Activated T-cell treated with anti-CD3 and anti-CD28 coated beads, Interleukin-2, amount 50 U/mL, for 72 hours (primary cell): ENCODE data around the gene UBAP1. TPM values are rescaled to one million over a fixed set of nuclear protein-coding genes. Genes with fewer than 3 reads are reported as not detected.
"Not testable (repeated sequence)": the region's sequence is repeated elsewhere in the genome, so short reads cannot be mapped to it uniquely, and the experiment has no call there.

Experiments used
- ATAC-seq, 2 donors: fragments of 150-1000 bp; cut with Tn5 transposase; replicated peaks in 1 of 2; 2 replicates each; pipeline ENCODE4 v1.10.0; 2021; ENCODE audit warnings: moderate library complexity in 2 of 2, mild to moderate bottlenecking in 1 of 2
- DNase-seq, 2 donors: peaks; one replicate each; pipeline ENCODE4 v3.0.0; 2021 to 2022; ENCODE audit warnings: mixed read lengths in 1 of 2
- H3K27ac Mint-ChIP-seq: one replicate; pipeline ENCODE4 v1.8.0; 2022; ENCODE audit warnings: mild to moderate bottlenecking, moderate library complexity, mixed read lengths
- H3K27me3 Mint-ChIP-seq: one replicate; pipeline ENCODE4 v1.8.0; 2022; ENCODE audit warnings: low read depth, mixed read lengths
- H3K36me3 Mint-ChIP-seq, 2 donors: one replicate each; pipeline ENCODE4 v1.8.0; 2022; ENCODE audit warnings: mixed read lengths in 2 of 2, mild to moderate bottlenecking in 1 of 2; ENCODE audit not compliant: insufficient read depth in 2 of 2
- H3K4me1 Mint-ChIP-seq: one replicate; pipeline ENCODE4 v1.8.0; 2022; ENCODE audit warnings: low read depth, mixed read lengths
- H3K4me3 Mint-ChIP-seq, 2 donors: one replicate each; pipeline ENCODE4 v1.8.0; 2022; ENCODE audit warnings: mild to moderate bottlenecking in 2 of 2, mixed read lengths in 2 of 2, moderate library complexity in 2 of 2
- H3K9me3 Mint-ChIP-seq, 2 donors: one replicate each; pipeline ENCODE4 v1.8.0; 2022; ENCODE audit warnings: mixed read lengths in 2 of 2
- total RNA-seq, 2 donors: library from RNA; stranded (reverse); gene quantifications; one replicate each; pipeline ENCODE4 v1.2.3, GENCODE V29; 2022

UBAP1 gene
- total RNA-seq, 2 donors from 2014 or later: 36.4 to 37.5 TPM

GRCh38 chr9:34195143-34195542 lies 16.3 kb downstream of the UBAP1 start:
- Mint-ChIP-seq H3K4me1 (peaks cover 36% of the 10 kb centered on the region), H3K27ac (no peak overlapping the region), H3K4me3 (no peak overlapping the region), H3K36me3 (peaks cover 2 to 4% of the 10 kb centered on the region in 2 donors), H3K27me3 (no peaks in the 10 kb centered on the region), H3K9me3 (no peaks in the 10 kb centered on the region)
- DNase-seq (no peak), ATAC-seq (no peak)

- not testable (repeated sequence) for H3K9me3 Mint-ChIP-seq, H3K27me3 Mint-ChIP-seq, DNase-seq, H3K4me3 Mint-ChIP-seq, H3K36me3 Mint-ChIP-seq, ATAC-seq
- peaks cover 33% of the 10 kb centered on the region for H3K4me1 Mint-ChIP-seq
- H3K27ac Mint-ChIP-seq: peak overlapping the region; percentile 6
Measured at GRCh38 chr9:34197286-34197685, 18.4 kb downstream of the UBAP1 start.

GRCh38 chr9:34197756-34198711 lies 19.2 kb downstream of the UBAP1 start:
- Mint-ChIP-seq H3K4me1 (peaks cover 36% of the 10 kb centered on the region), H3K27ac (peak overlapping the region; percentile 72), H3K4me3 (no peak overlapping the region), H3K9me3 (no peaks in the 10 kb centered on the region), H3K27me3 (no peaks in the 10 kb centered on the region), H3K36me3 (peaks cover 4 to 6% of the 10 kb centered on the region in 2 donors)
- ATAC-seq (no peak), DNase-seq (no peak)

GRCh38 chr9:34200092-34200491 lies 21.2 kb downstream of the UBAP1 start:
- DNase-seq (no peak), ATAC-seq (no peak)
- Mint-ChIP-seq H3K27ac (peak overlapping the region; percentile 33), H3K4me3 (no peak overlapping the region), H3K4me1 (peaks cover 33% of the 10 kb centered on the region), H3K36me3 (peaks cover 4 to 6% of the 10 kb centered on the region in 2 donors), H3K27me3 (no peaks in the 10 kb centered on the region), H3K9me3 (no peaks in the 10 kb centered on the region)

GRCh38 chr9:34203275-34203991 lies 24.6 kb downstream of the UBAP1 start:
- no peaks in the 10 kb centered on the region for H3K27me3 Mint-ChIP-seq
- peaks cover 0 to 4% of the 10 kb centered on the region in 2 donors for H3K36me3 Mint-ChIP-seq
- H3K4me1 Mint-ChIP-seq: peaks cover 22% of the 10 kb centered on the region
- no peak for ATAC-seq
- H3K9me3 Mint-ChIP-seq: no peaks in the 10 kb centered on the region
- H3K4me3 Mint-ChIP-seq: no peak overlapping the region
- H3K27ac Mint-ChIP-seq: no peak overlapping the region
- DNase-seq: no peak

GRCh38 chr9:34203992-34204635 lies 25.3 kb downstream of the UBAP1 start:
- Mint-ChIP-seq H3K9me3 (no peaks in the 10 kb centered on the region), H3K4me3 (no peak overlapping the region), H3K27ac (no peak overlapping the region), H3K4me1 (peaks cover 20% of the 10 kb centered on the region), H3K27me3 (no peaks in the 10 kb centered on the region), H3K36me3 (peaks cover 0 to 5% of the 10 kb centered on the region in 2 donors)
- DNase-seq (no peak), ATAC-seq (no peak)

- Mint-ChIP-seq H3K9me3 (no peaks in the 10 kb centered on the region), H3K27ac (no peak overlapping the region), H3K27me3 (no peaks in the 10 kb centered on the region), H3K36me3 (peaks cover 0 to 7% of the 10 kb centered on the region in 2 donors), H3K4me3 (no peak overlapping the region), H3K4me1 (peaks cover 11% of the 10 kb centered on the region)
- no peak for DNase-seq
- no peak for ATAC-seq
Measured at GRCh38 chr9:34205102-34205501, 26.3 kb downstream of the UBAP1 start.

- Mint-ChIP-seq H3K9me3 (no peaks in the 10 kb centered on the region), H3K4me1 (peaks cover 8% of the 10 kb centered on the region), H3K36me3 (peaks cover 0 to 7% of the 10 kb centered on the region in 2 donors), H3K27me3 (no peaks in the 10 kb centered on the region), H3K4me3 (no peak overlapping the region), H3K27ac (no peak overlapping the region)
- DNase-seq: no peak
- ATAC-seq: no peak
Measured at GRCh38 chr9:34206561-34206960, 27.7 kb downstream of the UBAP1 start.

GRCh38 chr9:34211395-34211794 lies 32.6 kb downstream of the UBAP1 start:
- DNase-seq (no peak), ATAC-seq (no peak)
- Mint-ChIP-seq H3K36me3 (peaks cover 0 to 5% of the 10 kb centered on the region in 2 donors), H3K4me1 (no peaks in the 10 kb centered on the region), H3K4me3 (no peak overlapping the region), H3K27ac (peak overlapping the region; percentile 92), H3K27me3 (no peaks in the 10 kb centered on the region), H3K9me3 (no peaks in the 10 kb centered on the region)

- not testable (repeated sequence) for H3K9me3 Mint-ChIP-seq, H3K36me3 Mint-ChIP-seq, H3K4me1 Mint-ChIP-seq, H3K4me3 Mint-ChIP-seq, DNase-seq, H3K27me3 Mint-ChIP-seq, H3K27ac Mint-ChIP-seq, ATAC-seq
Measured at GRCh38 chr9:34214354-34215000, 35.6 kb downstream of the UBAP1 start.

GRCh38 chr9:34216325-34216724 lies 37.5 kb downstream of the UBAP1 start:
- Mint-ChIP-seq H3K36me3 (peaks cover 0 to 2% of the 10 kb centered on the region in 2 donors), H3K27me3 (no peaks in the 10 kb centered on the region), H3K4me1 (no peaks in the 10 kb centered on the region), H3K4me3 (no peak overlapping the region), H3K9me3 (no peaks in the 10 kb centered on the region), H3K27ac (no peak overlapping the region)
- ATAC-seq (no peak), DNase-seq (no peak)

GRCh38 chr9:34217015-34217414 lies 38.2 kb downstream of the UBAP1 start:
- not testable (repeated sequence) for H3K27me3 Mint-ChIP-seq, ATAC-seq, H3K27ac Mint-ChIP-seq, H3K4me3 Mint-ChIP-seq, DNase-seq, H3K4me1 Mint-ChIP-seq, H3K36me3 Mint-ChIP-seq, H3K9me3 Mint-ChIP-seq
